K562 (cell line): ENCODE measurements around the gene DIPK1B. TPM values are rescaled to one million over a fixed set of nuclear protein-coding genes. Genes with fewer than 3 reads are reported as not detected.

ENCODE experiments used
- ATF4 ChIP-seq: fragments of 450-650 bp; formaldehyde crosslinking; IDR thresholded peaks from 2 replicates; pipeline ENCODE4 v1.4.0; 2022; ENCODE audit warnings: mild to moderate bottlenecking, moderate library complexity
- BDP1 ChIP-seq: IDR thresholded peaks from 3 replicates; pipeline ENCODE4 v1.6.1; 2011; ENCODE audit not compliant: insufficient read length, insufficient read depth
- EP300 ChIP-seq: IDR thresholded peaks from 2 replicates; pipeline ENCODE4 v1.6.1; 2012; ENCODE audit warnings: low read length, improper control_type of control experiment
- FUS ChIP-seq: fragments of 200-400 bp; formaldehyde crosslinking; optimal IDR thresholded peaks from 2 replicates; pipeline ENCODE3; 2017; ENCODE audit warnings: low read depth, low read length
- GABPB1 ChIP-seq: sonication (generic); formaldehyde crosslinking; IDR thresholded peaks from 2 replicates; pipeline ENCODE4 v1.8.0; 2022; ENCODE audit warnings: mild to moderate bottlenecking, missing genetic modification reagents
- GTF2A2 ChIP-seq: IDR thresholded peaks from 2 replicates; pipeline ENCODE4 v1.6.1; 2016; ENCODE audit warnings: mild to moderate bottlenecking, missing genetic modification characterization, missing compliant biosample characterization
- L3MBTL2 ChIP-seq: fragments of 450-650 bp; IDR thresholded peaks from 2 replicates; pipeline ENCODE4 v1.6.1; 2016; ENCODE audit warnings: mild to moderate bottlenecking, moderate library complexity
- MYNN ChIP-seq, 2 experiments: sonication (generic); formaldehyde crosslinking in 1 of 2; IDR thresholded peaks; 2 replicates each; pipeline versions ENCODE4 v1.5.0 to v1.6.1; 2016 to 2020; ENCODE audit warnings: antibody characterized with exemption in 1 of 2, missing genetic modification reagents in 1 of 2
- PBX2 ChIP-seq, 2 experiments: IDR thresholded peaks in 1 of 2; conservative IDR thresholded peaks in 1 of 2; 2 replicates each; pipeline ENCODE4 v1.6.1; 2016; ENCODE audit warnings: low read depth in 2 of 2, mild to moderate bottlenecking in 1 of 2, missing compliant biosample characterization in 1 of 2, missing genetic modification characterization in 1 of 2, moderate library complexity in 1 of 2
- PHB2 ChIP-seq: fragments of 450-650 bp; IDR thresholded peaks from 2 replicates; pipeline ENCODE4 v1.6.1; 2017; ENCODE audit warnings: low read depth
- RBM14 ChIP-seq: fragments of 200-400 bp; formaldehyde crosslinking; IDR thresholded peaks from 2 replicates; pipeline ENCODE4 v1.6.1; 2018; ENCODE audit warnings: low read depth, mild to moderate bottlenecking, low read length, moderate library complexity, borderline replicate concordance; ENCODE audit not compliant: insufficient read depth
- RBM15 ChIP-seq: fragments of 200-400 bp; formaldehyde crosslinking; IDR thresholded peaks from 2 replicates; pipeline ENCODE4 v1.6.1; 2018; ENCODE audit warnings: mild to moderate bottlenecking, low read length, moderate library complexity; ENCODE audit not compliant: insufficient read depth
- ZNF124 ChIP-seq: sonication (generic); formaldehyde crosslinking; IDR thresholded peaks from 2 replicates; pipeline ENCODE4 v1.8.1; 2022; ENCODE audit warnings: missing genetic modification reagents
- ZNF165 ChIP-seq: fragments of 250-450 bp; sonication (Bioruptor Pico); IDR thresholded peaks from 2 replicates; pipeline ENCODE4 v1.4.0; 2020; ENCODE audit warnings: borderline replicate concordance
- ZNF717 ChIP-seq: fragments of 250-450 bp; sonication (Bioruptor Pico); IDR thresholded peaks from 2 replicates; pipeline ENCODE4 v1.5.0; 2021
- ZNF77 ChIP-seq: fragments of 250-450 bp; sonication (Bioruptor Pico); IDR thresholded peaks from 2 replicates; pipeline ENCODE4 v1.5.0; 2020
- ZNF778 ChIP-seq: fragments of 450-650 bp; formaldehyde crosslinking; IDR thresholded peaks from 2 replicates; pipeline ENCODE4 v1.4.0; 2020; ENCODE audit warnings: mild to moderate bottlenecking, moderate library complexity
- polyA plus RNA-seq, 8 experiments: library from polyadenylated mRNA; depleted of rRNA in 4 of 8; stranded (reverse) in 5 of 8; unstranded in 3 of 8; fragments of >200 nt; fragmentation: Nextera tagmentation in 2 of 8; fragmentation: Illumina TruSeq in 1 of 8; extraction: Ambion mirVana in 2 of 8; extraction: Trizol in 1 of 8; gene quantifications; 2 replicates each; pipeline versions ENCODE4 v1.2.1 to v1.2.3, GENCODE V29; 2011 to 2014; ENCODE audit warnings: inconsistent platforms in 1 of 8, missing spikeins in 1 of 8
- total RNA-seq, 7 experiments: library from RNA; depleted of rRNA in 6 of 7; stranded (reverse); fragments of >200 nt in 6 of 7; fragmentation: Illumina TruSeq in 2 of 7; extraction: Trizol in 2 of 7; gene quantifications; 2 replicates each; pipeline versions ENCODE4 v1.2.1 to v1.2.3, GENCODE V29; 2011 to 2021; ENCODE audit warnings: low replicate concordance in 1 of 7
- TF ChIP-seq, protein P1 (sequence below): sonication (generic); formaldehyde crosslinking; IDR thresholded peaks from 2 replicates; pipeline ENCODE4 v1.8.1; 2023; ENCODE audit warnings: mild to moderate bottlenecking, missing genetic modification reagents
- TF ChIP-seq, protein P2 (sequence below): fragments of 250-450 bp; sonication (Bioruptor Pico); IDR thresholded peaks from 2 replicates; pipeline ENCODE4 v1.4.0; 2020; ENCODE audit warnings: borderline replicate concordance
- TF ChIP-seq, protein P3 (sequence below): fragments of 250-450 bp; sonication (Bioruptor Pico); IDR thresholded peaks from 2 replicates; pipeline ENCODE4 v1.8.0; 2021; ENCODE audit warnings: borderline replicate concordance, mild to moderate bottlenecking, moderate library complexity; ENCODE audit not compliant: poor library complexity, severe bottlenecking

DIPK1B gene
- total and polyA plus RNA-seq, 9 of the 15 experiments (the other 6 are each of a cell fraction or from before 2014, with no cell fraction given): 0.08 to 22.3 (median 5.9) TPM

DNA sequence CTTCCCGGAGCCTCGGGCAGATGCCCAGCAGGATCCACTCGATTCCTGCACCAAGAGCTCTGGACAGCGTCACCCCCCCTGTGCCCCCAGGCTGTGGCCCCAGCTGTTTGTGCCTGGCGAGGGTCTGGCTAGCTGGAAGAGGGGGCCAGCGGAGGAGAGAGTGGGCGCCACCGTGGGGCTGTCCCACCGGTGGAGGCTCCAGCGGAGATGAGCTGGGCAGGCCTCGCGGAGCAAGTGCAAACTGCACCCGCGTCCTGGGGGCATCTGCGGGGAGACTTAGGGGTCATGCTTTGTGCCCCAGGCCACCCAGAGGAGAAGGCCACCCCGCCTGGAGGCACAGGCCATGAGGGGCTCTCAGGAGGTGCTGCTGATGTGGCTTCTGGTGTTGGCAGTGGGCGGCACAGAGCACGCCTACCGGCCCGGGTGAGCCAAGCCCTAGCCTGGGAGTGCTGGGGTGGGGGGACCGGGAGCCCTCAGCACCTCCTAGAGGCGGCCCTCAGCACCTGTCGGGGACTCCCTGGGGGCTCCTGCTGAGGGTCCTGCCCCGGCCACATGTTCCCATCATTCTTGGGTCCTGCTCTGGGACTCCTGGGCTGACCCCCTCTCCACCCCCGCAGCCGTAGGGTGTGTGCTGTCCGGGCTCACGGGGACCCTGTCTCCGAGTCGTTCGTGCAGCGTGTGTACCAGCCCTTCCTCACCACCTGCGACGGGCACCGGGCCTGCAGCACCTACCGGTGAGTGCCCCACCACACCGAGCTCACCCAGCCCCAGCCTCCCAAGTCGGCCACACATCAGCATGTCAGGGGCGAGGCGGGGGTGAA lies 44.2 kb upstream of the DIPK1B start (continued):
- TF ChIP-seq L3MBTL2 (no peak), GABPB1 (CRISPR knock-in tag) (no peak), RBM14 (peak; percentile 77; the same call in 1 of the 2 replicates), EP300 (no peak), RBM15 (no peak), ATF4 (CRISPR knock-in tag) (no peak), ZNF717 (CRISPR knock-in tag) (no peak), PBX2 (CRISPR knock-in tag; IDR thresholded peaks at IDR 0.05; ENCODE audit: low read depth) (no peak), PBX2 (tag; conservative IDR thresholded peaks at IDR 0.05; ENCODE audit: low read depth) (no peak), ZNF778 (CRISPR knock-in tag) (no peak), GTF2A2 (no peak), ZNF124 (CRISPR knock-in tag) (no peak), PHB2 (no peak), FUS (peak; percentile 79), ZNF77 (CRISPR knock-in tag) (no peak), BDP1 (no peak), MYNN (IDR thresholded peaks at IDR 0.05) (no peak), MYNN (CRISPR knock-in tag; IDR thresholded peaks at IDR 0.05) (no peak), ZNF165 (CRISPR knock-in tag) (no peak)
- TF ChIP-seq, protein P1, sequence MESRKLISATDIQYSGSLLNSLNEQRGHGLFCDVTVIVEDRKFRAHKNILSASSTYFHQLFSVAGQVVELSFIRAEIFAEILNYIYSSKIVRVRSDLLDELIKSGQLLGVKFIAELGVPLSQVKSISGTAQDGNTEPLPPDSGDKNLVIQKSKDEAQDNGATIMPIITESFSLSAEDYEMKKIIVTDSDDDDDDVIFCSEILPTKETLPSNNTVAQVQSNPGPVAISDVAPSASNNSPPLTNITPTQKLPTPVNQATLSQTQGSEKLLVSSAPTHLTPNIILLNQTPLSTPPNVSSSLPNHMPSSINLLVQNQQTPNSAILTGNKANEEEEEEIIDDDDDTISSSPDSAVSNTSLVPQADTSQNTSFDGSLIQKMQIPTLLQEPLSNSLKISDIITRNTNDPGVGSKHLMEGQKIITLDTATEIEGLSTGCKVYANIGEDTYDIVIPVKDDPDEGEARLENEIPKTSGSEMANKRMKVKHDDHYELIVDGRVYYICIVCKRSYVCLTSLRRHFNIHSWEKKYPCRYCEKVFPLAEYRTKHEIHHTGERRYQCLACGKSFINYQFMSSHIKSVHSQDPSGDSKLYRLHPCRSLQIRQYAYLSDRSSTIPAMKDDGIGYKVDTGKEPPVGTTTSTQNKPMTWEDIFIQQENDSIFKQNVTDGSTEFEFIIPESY (CRISPR knock-in tag): peak; percentile 81; the same call in 1 of the 2 replicates
- TF ChIP-seq, protein P2, sequence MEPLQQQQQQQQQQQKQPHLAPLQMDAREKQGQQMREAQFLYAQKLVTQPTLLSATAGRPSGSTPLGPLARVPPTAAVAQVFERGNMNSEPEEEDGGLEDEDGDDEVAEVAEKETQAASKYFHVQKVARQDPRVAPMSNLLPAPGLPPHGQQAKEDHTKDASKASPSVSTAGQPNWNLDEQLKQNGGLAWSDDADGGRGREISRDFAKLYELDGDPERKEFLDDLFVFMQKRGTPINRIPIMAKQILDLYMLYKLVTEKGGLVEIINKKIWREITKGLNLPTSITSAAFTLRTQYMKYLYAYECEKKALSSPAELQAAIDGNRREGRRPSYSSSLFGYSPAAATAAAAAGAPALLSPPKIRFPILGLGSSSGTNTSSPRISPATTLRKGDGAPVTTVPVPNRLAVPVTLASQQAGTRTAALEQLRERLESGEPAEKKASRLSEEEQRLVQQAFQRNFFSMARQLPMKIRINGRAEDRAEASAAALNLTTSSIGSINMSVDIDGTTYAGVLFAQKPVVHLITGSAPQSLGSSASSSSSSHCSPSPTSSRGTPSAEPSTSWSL (CRISPR knock-in tag): no peak
- TF ChIP-seq, protein P3, sequence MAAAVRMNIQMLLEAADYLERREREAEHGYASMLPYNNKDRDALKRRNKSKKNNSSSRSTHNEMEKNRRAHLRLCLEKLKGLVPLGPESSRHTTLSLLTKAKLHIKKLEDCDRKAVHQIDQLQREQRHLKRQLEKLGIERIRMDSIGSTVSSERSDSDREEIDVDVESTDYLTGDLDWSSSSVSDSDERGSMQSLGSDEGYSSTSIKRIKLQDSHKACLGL (CRISPR knock-in tag): no peak
